HCT116 (cell line): ENCODE data around the gene GPR65. TPM values are rescaled to one million over a fixed set of nuclear protein-coding genes. Genes with fewer than 3 reads are reported as not detected.

Experiments used
- ATAC-seq: fragments of 200-7000 bp; cut with Tn5 transposase; 2 replicates; pipeline ENCODE4 v1.9.1; 2020; ENCODE audit warnings: mild to moderate bottlenecking, moderate library complexity
- BruUV-seq: library from RNA; stranded (reverse); fragments of 400-500 nt; replicated peaks from 2 replicates; lab custom pipeline; 2021; lab: Mats Ljungman, UMichigan
- CTCF ChIA-PET: fragments of 300-600 bp; sonication (Branson Sonifier 250); formaldehyde crosslinking; loops from one replicate; lab custom pipeline; 2021; ENCODE audit warnings: antibody characterized with exemption; lab: Charles Lee
- POLR2A ChIA-PET: fragments of 300-600, 350-600 bp; sonication (Branson Sonifier 250); formaldehyde crosslinking; loops from one replicate; lab custom pipeline; 2021; ENCODE audit warnings: antibody characterized with exemption; lab: Charles Lee
- RAD21 ChIA-PET, 2 experiments: fragments of 300-600 bp; sonication (Branson Sonifier 250); formaldehyde crosslinking; loops; one replicate each; lab custom pipeline; 2023; ENCODE audit warnings: low total read pairs in 2 of 2; ENCODE audit not compliant: uncharacterized antibody in 2 of 2, unreplicated experiment in 2 of 2, low non-redundant PET in 1 of 2; lab: Charles Lee
- DNase-seq: peaks from one replicate; pipeline ENCODE4 v3.0.0-alpha.2; 2010; ENCODE audit warnings: low read depth, low spot score
- H2AFZ ChIP-seq: fragments of 200-600 bp; shearing (Covaris generic), sonication (generic); 2 replicates; pipeline ENCODE4 v1.6.1; 2017; ENCODE audit warnings: low read depth, mixed run types, mixed read lengths, antibody characterized with exemption, low read length; ENCODE audit not compliant: poor library complexity, severe bottlenecking
- H3K27ac ChIP-seq: 2 replicates; pipeline ENCODE4 v1.5.1; 2012; ENCODE audit warnings: low read depth, low read length
- H3K27me3 ChIP-seq: fragments of 200-600 bp; sonication (generic); 2 replicates; pipeline ENCODE4 v1.6.1; 2016; ENCODE audit warnings: mixed run types, low read length, mixed read lengths; ENCODE audit not compliant: insufficient read depth
- H3K36me3 ChIP-seq, 2 experiments: fragments of 200-500 bp in 1 of 2; fragments of 200-600 bp in 1 of 2; sonication (Bioruptor generic) in 1 of 2; sonication (generic) in 1 of 2; 2 replicates each; pipeline versions ENCODE4 v1.5.1 to v1.6.1; 2014 to 2016; ENCODE audit warnings: low read length in 2 of 2, inconsistent platforms in 1 of 2, mixed read lengths in 1 of 2, mixed run types in 1 of 2; ENCODE audit not compliant: insufficient read depth in 2 of 2, control insufficient read depth in 1 of 2
- H3K4me1 ChIP-seq, 2 experiments: fragments of 200-600 bp in 1 of 2; sonication (generic) in 1 of 2; 2 replicates each; pipeline versions ENCODE4 v1.5.1 to v1.6.1; 2012 to 2017; ENCODE audit warnings: low read length in 2 of 2, inconsistent platforms in 1 of 2, mild to moderate bottlenecking in 1 of 2, mixed read lengths in 1 of 2, mixed run types in 1 of 2, moderate library complexity in 1 of 2; ENCODE audit not compliant: insufficient read depth in 2 of 2, control insufficient read depth in 1 of 2
- H3K4me2 ChIP-seq: fragments of 200-600 bp; sonication (generic); 2 replicates; pipeline ENCODE4 v1.6.1; 2017; ENCODE audit warnings: mixed run types, low read length, mixed read lengths
- H3K4me3 ChIP-seq, 2 experiments: fragments of 200-600 bp in 1 of 2; sonication (generic) in 1 of 2; replicated peaks in 1 of 2; 2 replicates each; pipeline ENCODE4 v1.5.1; 2011 to 2016; ENCODE audit warnings: low read length in 2 of 2, control low read depth in 1 of 2, low read depth in 1 of 2, mild to moderate bottlenecking in 1 of 2, mixed read lengths in 1 of 2, mixed run types in 1 of 2
- H3K79me2 ChIP-seq: fragments of 200-600 bp; sonication (generic); 2 replicates; pipeline ENCODE4 v1.6.1; 2017; ENCODE audit warnings: mild to moderate bottlenecking, mixed run types, low read length, moderate library complexity, mixed read lengths; ENCODE audit not compliant: insufficient read depth
- H3K9ac ChIP-seq: fragments of 200-600 bp; sonication (generic); 2 replicates; pipeline ENCODE4 v1.6.1; 2016; ENCODE audit warnings: low read length, mixed read lengths
- H3K9me2 ChIP-seq: fragments of 200-600 bp; sonication (generic), shearing (Covaris generic); 2 replicates; pipeline ENCODE4 v1.6.1; 2017; ENCODE audit warnings: mixed run types, mild to moderate bottlenecking, moderate library complexity; ENCODE audit not compliant: insufficient read depth
- H3K9me3 ChIP-seq, 2 experiments: fragments of 200-500 bp in 1 of 2; fragments of 200-600 bp in 1 of 2; sonication (Bioruptor generic) in 1 of 2; sonication (generic) in 1 of 2; 2 replicates each; pipeline ENCODE4 v1.6.1; 2014 to 2017; ENCODE audit warnings: low read length in 2 of 2, mixed read lengths in 2 of 2, inconsistent platforms in 1 of 2, low read depth in 1 of 2, mild to moderate bottlenecking in 1 of 2, mixed run types in 1 of 2, moderate library complexity in 1 of 2; ENCODE audit not compliant: control insufficient read depth in 1 of 2, insufficient read depth in 1 of 2
- H4K20me1 ChIP-seq: fragments of 200-600 bp; sonication (generic), shearing (Covaris generic); 2 replicates; pipeline ENCODE4 v1.6.1; 2017; ENCODE audit warnings: mixed run types, mild to moderate bottlenecking, moderate library complexity; ENCODE audit not compliant: insufficient read depth
- CBX3 ChIP-seq: IDR thresholded peaks from 2 replicates; pipeline ENCODE4 v1.6.1; 2012; ENCODE audit warnings: low read depth
- EGR1 ChIP-seq: IDR thresholded peaks from 2 replicates; pipeline ENCODE4 v1.6.1; 2012; ENCODE audit warnings: low read depth
- ELF1 ChIP-seq: IDR thresholded peaks from 2 replicates; pipeline ENCODE4 v1.6.1; 2012; ENCODE audit warnings: low read depth, borderline replicate concordance
- EZH2phosphoT487 ChIP-seq: fragments of 200-600 bp; IDR thresholded peaks from 2 replicates; pipeline ENCODE4 v1.6.1; 2018; ENCODE audit warnings: antibody characterized with exemption, borderline replicate concordance
- FOSL1 ChIP-seq: IDR thresholded peaks from 2 replicates; pipeline ENCODE4 v1.6.1; 2012; ENCODE audit warnings: low read depth
- JUND ChIP-seq: IDR thresholded peaks from 2 replicates; pipeline ENCODE4 v1.6.1; 2012
- MAX ChIP-seq: IDR thresholded peaks from 2 replicates; pipeline ENCODE4 v1.6.1; 2012
- POLR2A ChIP-seq: IDR thresholded peaks from 2 replicates; pipeline ENCODE4 v1.7.0; 2011; ENCODE audit warnings: borderline replicate concordance; ENCODE audit not compliant: insufficient read depth, insufficient read length; ENCODE audit errors: extremely low read depth
- POLR2AphosphoS5 ChIP-seq: IDR thresholded peaks from 2 replicates; pipeline ENCODE4 v1.6.1; 2011; ENCODE audit warnings: mild to moderate bottlenecking, low read depth, low read length, moderate library complexity
- RAD21 ChIP-seq: IDR thresholded peaks from 2 replicates; pipeline ENCODE4 v1.6.1; 2012; ENCODE audit warnings: low read depth, mild to moderate bottlenecking
- REST ChIP-seq: IDR thresholded peaks from 2 replicates; pipeline ENCODE4 v1.6.1; 2012; ENCODE audit warnings: low read depth
- SP1 ChIP-seq: IDR thresholded peaks from 2 replicates; pipeline ENCODE4 v1.6.1; 2012; ENCODE audit warnings: low read depth
- SRF ChIP-seq: IDR thresholded peaks from 2 replicates; pipeline ENCODE4 v1.6.1; 2012; ENCODE audit warnings: low read depth
- TCF7L2 ChIP-seq: IDR thresholded peaks from 2 replicates; pipeline ENCODE4 v1.7.0; 2011; ENCODE audit warnings: borderline replicate concordance, inconsistent platforms; ENCODE audit not compliant: insufficient read depth, insufficient read length; ENCODE audit errors: extremely low read depth
- YY1 ChIP-seq: IDR thresholded peaks from 2 replicates; pipeline ENCODE4 v1.6.1; 2011; ENCODE audit warnings: low read length, low read depth, moderate library complexity, mild to moderate bottlenecking; ENCODE audit not compliant: insufficient replicate concordance; ENCODE audit errors: extremely low read depth
- ZFX ChIP-seq: fragments of 450-650 bp; IDR thresholded peaks from 2 replicates; pipeline ENCODE4 v1.6.1; 2017
- ZNF274 ChIP-seq: fragments of 200-500 bp; sonication (Bioruptor generic); IDR thresholded peaks from 2 replicates; pipeline ENCODE4 v1.6.1; 2014; ENCODE audit warnings: mild to moderate bottlenecking, low read depth, low read length, inconsistent platforms
- intact Hi-C: fragments of 100-400 bp; cut with micrococcal nuclease; formaldehyde crosslinking; loops from 2 replicates; pipeline ENCODE4 v1.10.0; 2022
- total RNA-seq: library from RNA; stranded (reverse); gene quantifications from one replicate; pipeline ENCODE4 v1.2.1, GENCODE V29; 2021; ENCODE audit not compliant: unreplicated experiment
- TF ChIP-seq, protein P1 (sequence below), 3 experiments: fragments of 200-600 bp in 1 of 3; sonication (generic) in 1 of 3; IDR thresholded peaks in 2 of 3; conservative IDR thresholded peaks in 1 of 3; 2 replicates each; pipeline ENCODE4 v1.5.1; 2012 to 2017; ENCODE audit warnings: low read depth in 2 of 3, low read length in 2 of 3, antibody characterized with exemption in 1 of 3, borderline replicate concordance in 1 of 3, control low read depth in 1 of 3, mild to moderate bottlenecking in 1 of 3, mixed read lengths in 1 of 3, mixed run types in 1 of 3, moderate library complexity in 1 of 3; ENCODE audit not compliant: insufficient read depth in 1 of 3
- TF ChIP-seq, protein P2 (sequence below): IDR thresholded peaks from 2 replicates; pipeline ENCODE4 v1.6.1; 2011; ENCODE audit warnings: mild to moderate bottlenecking, low read length, moderate library complexity; ENCODE audit not compliant: insufficient replicate concordance; ENCODE audit errors: extremely low read depth
- TF ChIP-seq, protein P3 (sequence below): IDR thresholded peaks from 2 replicates; pipeline ENCODE4 v1.6.1; 2012

Gene GPR65
- total RNA-seq, 1 experiment from 2014 or later: 0.05 TPM

- Histone ChIP-seq H3K9me2 (no peaks in the 10 kb centered on the region), H3K4me2 (no peak overlapping the region), H3K27me3 (no peaks in the 10 kb centered on the region), H3K4me3 (no peak overlapping the region), H3K36me3 (no peaks in the 10 kb centered on the region), H2AFZ (no peak overlapping the region), H3K4me1 (no peaks in the 10 kb centered on the region), H3K9me3 (no peaks in the 10 kb centered on the region), H4K20me1 (no peaks in the 10 kb centered on the region; the same call in 1 of the 2 replicates), H3K9ac (no peak overlapping the region), H3K27ac (no peak overlapping the region), H3K79me2 (no peaks in the 10 kb centered on the region)
- BruUV-seq: no TSS peak
- TF ChIP-seq ELF1 (no peak), SRF (no peak), ZFX (no peak), TCF7L2 (no peak), ZNF274 (no peak), CBX3 (no peak), POLR2A (no peak), YY1 (no peak), EGR1 (no peak), POLR2AphosphoS5 (no peak), MAX (no peak), RAD21 (no peak), SP1 (no peak), EZH2phosphoT487 (no peak), FOSL1 (no peak), REST (no peak), JUND (no peak)
- TF ChIP-seq, protein P1, sequence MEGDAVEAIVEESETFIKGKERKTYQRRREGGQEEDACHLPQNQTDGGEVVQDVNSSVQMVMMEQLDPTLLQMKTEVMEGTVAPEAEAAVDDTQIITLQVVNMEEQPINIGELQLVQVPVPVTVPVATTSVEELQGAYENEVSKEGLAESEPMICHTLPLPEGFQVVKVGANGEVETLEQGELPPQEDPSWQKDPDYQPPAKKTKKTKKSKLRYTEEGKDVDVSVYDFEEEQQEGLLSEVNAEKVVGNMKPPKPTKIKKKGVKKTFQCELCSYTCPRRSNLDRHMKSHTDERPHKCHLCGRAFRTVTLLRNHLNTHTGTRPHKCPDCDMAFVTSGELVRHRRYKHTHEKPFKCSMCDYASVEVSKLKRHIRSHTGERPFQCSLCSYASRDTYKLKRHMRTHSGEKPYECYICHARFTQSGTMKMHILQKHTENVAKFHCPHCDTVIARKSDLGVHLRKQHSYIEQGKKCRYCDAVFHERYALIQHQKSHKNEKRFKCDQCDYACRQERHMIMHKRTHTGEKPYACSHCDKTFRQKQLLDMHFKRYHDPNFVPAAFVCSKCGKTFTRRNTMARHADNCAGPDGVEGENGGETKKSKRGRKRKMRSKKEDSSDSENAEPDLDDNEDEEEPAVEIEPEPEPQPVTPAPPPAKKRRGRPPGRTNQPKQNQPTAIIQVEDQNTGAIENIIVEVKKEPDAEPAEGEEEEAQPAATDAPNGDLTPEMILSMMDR (IDR thresholded peaks at IDR 0.05 in 2 of 3, conservative IDR thresholded peaks at IDR 0.05 in 1 of 3; ENCODE audit: borderline replicate concordance in 1 of 3, insufficient read depth in 1 of 3, low read depth in 2 of 3, low read length in 2 of 3): no peak
- TF ChIP-seq, protein P2, sequence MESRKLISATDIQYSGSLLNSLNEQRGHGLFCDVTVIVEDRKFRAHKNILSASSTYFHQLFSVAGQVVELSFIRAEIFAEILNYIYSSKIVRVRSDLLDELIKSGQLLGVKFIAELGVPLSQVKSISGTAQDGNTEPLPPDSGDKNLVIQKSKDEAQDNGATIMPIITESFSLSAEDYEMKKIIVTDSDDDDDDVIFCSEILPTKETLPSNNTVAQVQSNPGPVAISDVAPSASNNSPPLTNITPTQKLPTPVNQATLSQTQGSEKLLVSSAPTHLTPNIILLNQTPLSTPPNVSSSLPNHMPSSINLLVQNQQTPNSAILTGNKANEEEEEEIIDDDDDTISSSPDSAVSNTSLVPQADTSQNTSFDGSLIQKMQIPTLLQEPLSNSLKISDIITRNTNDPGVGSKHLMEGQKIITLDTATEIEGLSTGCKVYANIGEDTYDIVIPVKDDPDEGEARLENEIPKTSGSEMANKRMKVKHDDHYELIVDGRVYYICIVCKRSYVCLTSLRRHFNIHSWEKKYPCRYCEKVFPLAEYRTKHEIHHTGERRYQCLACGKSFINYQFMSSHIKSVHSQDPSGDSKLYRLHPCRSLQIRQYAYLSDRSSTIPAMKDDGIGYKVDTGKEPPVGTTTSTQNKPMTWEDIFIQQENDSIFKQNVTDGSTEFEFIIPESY: no peak
- TF ChIP-seq, protein P3, sequence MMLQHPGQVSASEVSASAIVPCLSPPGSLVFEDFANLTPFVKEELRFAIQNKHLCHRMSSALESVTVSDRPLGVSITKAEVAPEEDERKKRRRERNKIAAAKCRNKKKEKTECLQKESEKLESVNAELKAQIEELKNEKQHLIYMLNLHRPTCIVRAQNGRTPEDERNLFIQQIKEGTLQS: no peak
- intact Hi-C loops: no loop called here
- ChIA-PET CTCF (no interaction called here), RAD21 (no interaction called here), POLR2A (no interaction called here)
- no peak for ATAC-seq
- DNase-seq: no peak
Observed at GRCh38 chr14:87966816-87967215, 38.1 kb upstream of the GPR65 start.
